ENCODE data around the gene INPP5F. TPM values are rescaled to one million over a fixed set of nuclear protein-coding genes. Genes with fewer than 3 reads are reported as not detected.

INPP5F gene
- total RNA-seq, 2 experiments from 2014 or later = 22.7 to 23.1 TPM

- CTCF ChIA-PET = interaction anchor here (1.0 to 1.3 kb wide), 3 partner anchors 20 to 27 kb away, joined by 3 read pairs; no protein-coding TSS in a partner anchor
- POLR2A ChIA-PET = interaction anchor here (0.6 to 3.2 kb wide), 5 partner anchors 20 to 796 kb away, joined by 3 to 37 read pairs (median 5); partner anchors contain the start of genes INPP5F and SEC23IP
These were observed 146.2 kb downstream of the INPP5F start for GRCh38 chr10:119871881-119872609.

GRCh38 chr10:119872610-119872859, 146.7 kb downstream of the INPP5F start, which contains the start of gene MCMBP:
Gene MCMBP (minus strand): TSS chr10:119872843. CDS start chr10:119872584, 259 bp downstream.
- ChIA-PET CTCF (interaction anchor here (1.0 to 1.4 kb wide), 4 partner anchors 11 to 21 kb away, joined by 3 to 5 read pairs (median 4); no protein-coding TSS in a partner anchor), POLR2A (interaction anchor here (0.6 to 3.2 kb wide), 6 partner anchors 19 to 797 kb away, joined by 3 to 37 read pairs (median 4); partner anchors contain the start of genes BAG3, INPP5F and SEC23IP)

GRCh38 chr10:119872860-119873681, 147.2 kb downstream of the INPP5F start:
- ChIA-PET CTCF (interaction anchor here (1.0 to 1.4 kb wide), 4 partner anchors 12 to 21 kb away, joined by 3 to 5 read pairs (median 4); no protein-coding TSS in a partner anchor), POLR2A (interaction anchor here (0.8 to 3.2 kb wide), 5 partner anchors 19 to 667 kb away, joined by 3 to 37 read pairs (median 5); partner anchors contain the start of genes BAG3, INPP5F and SEC23IP)

- POLR2A ChIA-PET = no interaction called here
- CTCF ChIA-PET = no interaction called here
These were observed 152.7 kb downstream of the INPP5F start for GRCh38 chr10:119878524-119878923.

Other genes starting within 250 kb of the INPP5F start
- 100 to 1,000 TPM; 150 to 152 TPM for gene RGS10, start 183.3 kb upstream of the INPP5F start, total RNA-seq
- 100 to 1,000 TPM; 202 to 204 TPM for gene TIAL1, start 129.1 kb upstream of the INPP5F start, total RNA-seq
- gene BAG3, start 74.7 kb upstream of the INPP5F start, total RNA-seq = 10 to 100 TPM; 14.9 to 16.4 TPM
- gene MCMBP, start 146.8 kb downstream of the INPP5F start, total RNA-seq = 100 to 1,000 TPM; 129 to 131 TPM
- gene SEC23IP, start 166.7 kb downstream of the INPP5F start, total RNA-seq = 10 to 100 TPM; 77.5 to 80.4 TPM